HG03457 (cell line): ENCODE results near the gene THAP3.
"Not testable (repeated sequence)": the region's sequence is repeated elsewhere in the genome, so short reads cannot be mapped to it uniquely, and the experiment has no call there.

Experiments used
- ATAC-seq: cut with Tn5 transposase; IDR thresholded peaks from one replicate; pipeline ENCODE4 v1.9.1; 2021; ENCODE audit warnings: moderate number of reproducible peaks; ENCODE audit not compliant: unreplicated experiment

THAP3 gene

GRCh38 chr1:6590046-6590445 lies 34.6 kb upstream of the THAP3 start:
- ATAC-seq = no peak

GRCh38 chr1:6591222-6591621 lies 33.4 kb upstream of the THAP3 start:
- ATAC-seq = no peak

- ATAC-seq = no peak
Observed at GRCh38 chr1:6591644-6592043, 33.0 kb upstream of the THAP3 start.

GRCh38 chr1:6592441-6592840 lies 32.2 kb upstream of the THAP3 start:
- no peak for ATAC-seq

- ATAC-seq = no peak
Observed at GRCh38 chr1:6592865-6593593, 31.6 kb upstream of the THAP3 start.

- ATAC-seq = no peak
Observed at GRCh38 chr1:6593810-6594209, 30.9 kb upstream of the THAP3 start.

GRCh38 chr1:6594977-6595740 lies 29.5 kb upstream of the THAP3 start:
- no peak for ATAC-seq

GRCh38 chr1:6596351-6596750 lies 28.3 kb upstream of the THAP3 start:
- ATAC-seq = no peak

- no peak for ATAC-seq
Observed at GRCh38 chr1:6596886-6597776, 27.5 kb upstream of the THAP3 start.

GRCh38 chr1:6597777-6598131 lies 26.9 kb upstream of the THAP3 start:
- ATAC-seq = no peak

- no peak for ATAC-seq
Observed at GRCh38 chr1:6599141-6599975, 25.3 kb upstream of the THAP3 start.

- ATAC-seq = not testable (repeated sequence)
Observed at GRCh38 chr1:6599991-6600390, 24.7 kb upstream of the THAP3 start.

GRCh38 chr1:6600410-6601048 lies 24.1 kb upstream of the THAP3 start:
- no peak for ATAC-seq

GRCh38 chr1:6601049-6601922 lies 23.4 kb upstream of the THAP3 start:
- no peak for ATAC-seq

- no peak for ATAC-seq
Observed at GRCh38 chr1:6601923-6602668, 22.6 kb upstream of the THAP3 start.

- peak; percentile 40 for ATAC-seq
Observed at GRCh38 chr1:6602669-6603237, 21.9 kb upstream of the THAP3 start, which contains the start of gene KLHL21. KLHL21 (minus strand) TSS chr1:6602869; CDS start chr1:6602817, 52 bp downstream.

- peak; percentile 22 for ATAC-seq
Observed at GRCh38 chr1:6603238-6603914, 21.3 kb upstream of the THAP3 start.
